Neural progenitor cell (in vitro differentiated cells): ENCODE measurements around the gene MBD2. TPM values are rescaled to one million over a fixed set of nuclear protein-coding genes. Genes with fewer than 3 reads are reported as not detected.

ENCODE experiments used
- DNase-seq: peaks from one replicate; pipeline ENCODE4 v3.0.0-alpha.2; 2016; ENCODE audit warnings: low spot score
- H2AFZ ChIP-seq: fragments of 200-600 bp; sonication (generic); replicated peaks from 2 replicates; pipeline ENCODE4 v1.6.1; 2016; ENCODE audit warnings: antibody characterized with exemption
- H3F3A ChIP-seq: fragments of 200-600 bp; sonication (generic); 2 replicates; pipeline ENCODE4 v1.6.1; 2016; ENCODE audit warnings: antibody characterized with exemption, low read depth
- H3K27ac ChIP-seq: fragments of 200-600 bp; sonication (generic); 2 replicates; pipeline ENCODE4 v1.5.1; 2016; ENCODE audit warnings: mild to moderate bottlenecking
- H3K27me3 ChIP-seq: fragments of 200-600 bp; sonication (generic); 2 replicates; pipeline ENCODE4 v1.6.1; 2016; ENCODE audit warnings: mild to moderate bottlenecking, moderate library complexity
- H3K36me3 ChIP-seq: fragments of 200-600 bp; sonication (generic); 2 replicates; pipeline ENCODE4 v1.5.1; 2016
- H3K4me1 ChIP-seq: fragments of 200-600 bp; sonication (generic); 2 replicates; pipeline ENCODE4 v1.6.1; 2016; ENCODE audit warnings: mixed run types
- H3K4me2 ChIP-seq: fragments of 200-600 bp; sonication (generic); 2 replicates; pipeline ENCODE4 v1.6.1; 2016
- H3K4me3 ChIP-seq: fragments of 200-600 bp; sonication (generic); 2 replicates; pipeline ENCODE4 v1.5.1; 2016
- H3K79me2 ChIP-seq: fragments of 200-600 bp; sonication (generic); 2 replicates; pipeline ENCODE4 v1.6.1; 2016; ENCODE audit warnings: low read depth
- H3K9ac ChIP-seq: fragments of 200-600 bp; sonication (generic); 2 replicates; pipeline ENCODE4 v1.6.1; 2016
- H3K9me3 ChIP-seq: fragments of 200-600 bp; sonication (generic); 2 replicates; pipeline ENCODE4 v1.5.1; 2016; ENCODE audit warnings: low read depth
- H4K20me1 ChIP-seq: fragments of 200-600 bp; sonication (generic); 2 replicates; pipeline ENCODE4 v1.6.1; 2016; ENCODE audit warnings: low read depth
- H3K27ac Mint-ChIP-seq: 3 replicates; pipeline ENCODE4 v1.8.0; 2021; ENCODE audit warnings: mixed read lengths
- H3K27me3 Mint-ChIP-seq: 2 replicates; pipeline ENCODE4 v1.8.0; 2022; ENCODE audit warnings: low read depth, mild to moderate bottlenecking, inconsistent platforms, moderate library complexity, mixed read lengths; ENCODE audit not compliant: insufficient read depth
- H3K36me3 Mint-ChIP-seq: 3 replicates; pipeline ENCODE4 v1.8.0; 2021; ENCODE audit warnings: mixed read lengths
- H3K4me1 Mint-ChIP-seq: 3 replicates; pipeline ENCODE4 v1.8.0; 2021; ENCODE audit warnings: mixed read lengths
- H3K4me3 Mint-ChIP-seq: 3 replicates; pipeline ENCODE4 v1.8.0; 2021; ENCODE audit warnings: mild to moderate bottlenecking, moderate library complexity, mixed read lengths
- H3K9me3 Mint-ChIP-seq: 3 replicates; pipeline ENCODE4 v1.8.0; 2020; ENCODE audit warnings: mixed read lengths
- CTCF ChIP-seq: fragments of 200-600 bp; sonication (generic); IDR thresholded peaks from 2 replicates; pipeline ENCODE4 v1.5.1; 2017; ENCODE audit warnings: antibody characterized with exemption, mild to moderate bottlenecking
- EZH2 ChIP-seq: fragments of 200-600 bp; sonication (generic); IDR thresholded peaks from 2 replicates; pipeline ENCODE4 v1.6.1; 2017; ENCODE audit warnings: antibody characterized with exemption, mild to moderate bottlenecking, moderate library complexity
- EZH2phosphoT487 ChIP-seq: fragments of 200-600 bp; sonication (generic); IDR thresholded peaks from 2 replicates; pipeline ENCODE4 v1.6.1; 2017; ENCODE audit warnings: antibody characterized with exemption
- total RNA-seq: library from RNA; depleted of rRNA; stranded (reverse); fragments of >200 nt; gene quantifications from 2 replicates; pipeline ENCODE4 v1.2.3, GENCODE V29; 2015; ENCODE audit warnings: low replicate concordance

MBD2 gene
- total RNA-seq, 1 donor from 2014 or later: 36.5 TPM

GRCh38 chr18:54233747-54234146 is 9.3 kb upstream of the MBD2 start:
- H3K79me2 ChIP-seq: no peaks in the 10 kb centered on the region
- no peaks in the 10 kb centered on the region for H3K36me3 ChIP-seq
- no peaks in the 10 kb centered on the region for H3K9me3 ChIP-seq
- H3K9ac ChIP-seq: no peak overlapping the region
- peaks cover 21% of the 10 kb centered on the region for H3K4me1 ChIP-seq
- no peaks in the 10 kb centered on the region for H4K20me1 ChIP-seq
- H3K9me3 Mint-ChIP-seq: no peaks in the 10 kb centered on the region
- peaks cover 3% of the 10 kb centered on the region for H3K4me1 Mint-ChIP-seq
- no peak overlapping the region for H3K27ac Mint-ChIP-seq
- DNase-seq: no peak
- H2AFZ ChIP-seq: no peak overlapping the region
- H3K27ac ChIP-seq: no peak overlapping the region
- H3K4me3 Mint-ChIP-seq: no peak overlapping the region
- TF ChIP-seq EZH2phosphoT487: no peak
- no peak for TF ChIP-seq CTCF
- TF ChIP-seq EZH2: no peak
- H3K36me3 Mint-ChIP-seq: no peaks in the 10 kb centered on the region
- H3F3A ChIP-seq: peaks cover 3% of the 10 kb centered on the region
- H3K4me3 ChIP-seq: no peak overlapping the region
- H3K4me2 ChIP-seq: no peak overlapping the region
- H3K27me3 ChIP-seq: no peaks in the 10 kb centered on the region
- peaks cover 2% of the 10 kb centered on the region for H3K27me3 Mint-ChIP-seq

- Histone ChIP-seq H3K4me3 (no peak overlapping the region), H3K79me2 (no peaks in the 10 kb centered on the region), H3K9ac (no peak overlapping the region), H3K4me2 (no peak overlapping the region), H2AFZ (no peak overlapping the region), H3K27me3 (no peaks in the 10 kb centered on the region), H4K20me1 (no peaks in the 10 kb centered on the region), H3K27ac (no peak overlapping the region), H3F3A (peaks cover 5% of the 10 kb centered on the region), H3K36me3 (no peaks in the 10 kb centered on the region), H3K4me1 (peaks cover 23% of the 10 kb centered on the region), H3K9me3 (no peaks in the 10 kb centered on the region)
- Mint-ChIP-seq H3K27ac (no peak overlapping the region), H3K4me3 (no peak overlapping the region), H3K27me3 (peaks cover 2% of the 10 kb centered on the region), H3K36me3 (no peaks in the 10 kb centered on the region), H3K4me1 (no peaks in the 10 kb centered on the region), H3K9me3 (no peaks in the 10 kb centered on the region)
- TF ChIP-seq EZH2phosphoT487: no peak
- no peak for TF ChIP-seq CTCF
- TF ChIP-seq EZH2: no peak
- DNase-seq: no peak
Observed at GRCh38 chr18:54233228-54233625, 8.8 kb upstream of the MBD2 start.

GRCh38 chr18:54232485-54233227 is 8.2 kb upstream of the MBD2 start:
- TF ChIP-seq EZH2phosphoT487 (no peak), EZH2 (no peak), CTCF (peak; percentile 29)
- Histone ChIP-seq H3K36me3 (no peaks in the 10 kb centered on the region), H2AFZ (peak overlapping the region; percentile 76), H4K20me1 (no peaks in the 10 kb centered on the region), H3K9ac (no peak overlapping the region), H3F3A (peaks cover 5% of the 10 kb centered on the region), H3K79me2 (no peaks in the 10 kb centered on the region), H3K27ac (peak overlapping the region; percentile 10), H3K4me1 (peaks cover 29% of the 10 kb centered on the region), H3K4me2 (no peak overlapping the region), H3K27me3 (no peaks in the 10 kb centered on the region), H3K4me3 (no peak overlapping the region), H3K9me3 (no peaks in the 10 kb centered on the region)
- H3K27me3 Mint-ChIP-seq: peaks cover 2% of the 10 kb centered on the region
- H3K4me1 Mint-ChIP-seq: no peaks in the 10 kb centered on the region
- peak; percentile 40 for DNase-seq
- no peak overlapping the region for H3K4me3 Mint-ChIP-seq
- no peaks in the 10 kb centered on the region for H3K9me3 Mint-ChIP-seq
- no peaks in the 10 kb centered on the region for H3K36me3 Mint-ChIP-seq
- H3K27ac Mint-ChIP-seq: no peak overlapping the region
